ENCODE results near the gene EMILIN2.
"Not testable (repeated sequence)": the region's sequence is repeated elsewhere in the genome, so short reads cannot be mapped to it uniquely, and the experiment has no call there.

Gene EMILIN2

DNA sequence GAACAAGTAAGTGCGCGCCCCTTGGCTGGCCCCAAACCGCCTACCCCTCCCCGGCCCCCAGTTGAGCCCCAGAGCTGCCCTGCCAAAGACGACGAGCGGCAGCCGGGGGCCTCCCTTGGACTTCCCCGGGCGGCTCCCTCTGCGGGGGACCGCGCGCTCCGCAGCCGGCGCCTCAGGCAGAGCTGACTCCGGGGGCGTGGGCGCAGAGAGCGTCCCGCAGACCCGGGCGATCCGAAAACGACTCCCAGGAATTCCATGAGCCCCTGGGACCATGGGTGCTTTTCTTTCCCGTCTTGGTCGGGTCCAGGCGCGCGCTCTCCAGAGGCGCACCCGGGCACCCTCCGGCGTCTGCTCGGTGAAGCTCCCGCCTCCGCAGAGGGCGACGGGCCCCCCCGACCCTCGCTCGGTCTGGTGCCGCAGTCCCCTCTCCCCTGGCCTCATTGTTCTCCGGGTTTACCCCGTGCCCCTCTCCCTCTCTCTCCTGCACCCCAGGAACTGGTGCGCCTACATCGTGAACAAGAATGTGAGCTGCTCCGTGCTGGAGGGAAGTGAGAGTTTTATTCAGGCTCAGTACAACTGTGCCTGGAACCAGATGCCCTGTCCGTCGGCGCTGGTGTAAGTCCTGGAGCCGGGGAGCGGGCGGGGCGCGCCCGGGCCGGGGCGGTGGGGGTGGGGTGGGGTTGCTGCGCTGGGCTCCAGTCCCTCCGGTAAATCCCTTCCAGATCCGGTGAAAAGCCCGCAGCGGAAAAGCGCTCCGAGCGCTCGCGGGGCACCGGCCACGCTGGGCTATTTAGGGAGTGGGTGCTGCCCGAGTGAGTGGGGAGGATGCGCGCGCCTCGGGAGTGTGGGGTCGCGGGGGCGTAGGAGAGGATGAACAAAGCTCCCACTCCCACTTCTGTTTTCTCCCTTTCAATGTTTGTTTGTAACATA, 776 bp downstream of the EMILIN2 start:
- no peak for DNase-seq

DNA sequence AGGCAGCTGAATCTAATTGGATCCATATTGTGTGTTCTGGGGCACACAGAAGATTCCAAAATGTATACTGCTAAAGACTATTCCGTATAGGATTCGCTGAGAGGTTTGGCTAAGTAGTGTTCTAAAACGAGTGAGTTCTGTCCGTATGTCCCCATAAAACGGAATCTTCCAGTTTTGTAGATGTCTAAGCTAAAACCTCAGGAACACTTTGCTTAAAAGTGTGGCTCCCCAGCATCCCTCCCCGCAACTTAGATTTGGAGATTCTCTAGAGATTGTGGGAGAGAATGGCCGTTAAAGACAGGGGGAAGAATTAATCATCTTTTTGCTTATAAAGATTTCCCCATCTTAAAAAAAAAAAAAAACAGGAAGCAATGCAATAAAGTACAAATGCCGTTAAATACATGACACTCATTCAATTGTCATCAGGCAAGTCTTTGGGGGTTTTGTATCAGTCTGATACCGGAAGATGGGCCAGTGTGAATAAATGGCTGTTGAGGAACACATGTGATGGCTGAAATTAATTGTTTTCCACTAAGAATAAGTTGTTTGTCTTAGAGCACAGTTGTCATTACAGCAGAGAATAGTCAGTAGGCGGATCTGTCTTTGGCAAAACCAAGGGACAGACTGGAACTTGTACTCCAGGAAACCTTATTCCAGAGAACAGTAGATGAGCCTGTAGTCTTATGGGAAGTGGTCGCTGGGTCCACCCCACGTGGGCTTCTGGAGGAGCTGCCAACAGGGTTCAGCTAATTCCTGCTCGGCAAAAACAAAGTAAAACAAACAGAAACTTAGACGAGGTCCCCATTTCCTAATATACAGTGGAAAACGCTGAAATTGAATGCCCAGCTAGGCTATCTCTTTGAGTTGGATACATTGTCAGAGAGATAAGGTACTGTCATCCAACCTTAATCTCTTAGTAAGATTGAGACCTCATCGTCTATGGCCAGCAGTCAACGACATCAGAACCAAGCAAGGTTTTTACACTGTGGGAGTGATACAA, 1.7 kb downstream of the EMILIN2 start:
- DNase-seq = no peak

DNA sequence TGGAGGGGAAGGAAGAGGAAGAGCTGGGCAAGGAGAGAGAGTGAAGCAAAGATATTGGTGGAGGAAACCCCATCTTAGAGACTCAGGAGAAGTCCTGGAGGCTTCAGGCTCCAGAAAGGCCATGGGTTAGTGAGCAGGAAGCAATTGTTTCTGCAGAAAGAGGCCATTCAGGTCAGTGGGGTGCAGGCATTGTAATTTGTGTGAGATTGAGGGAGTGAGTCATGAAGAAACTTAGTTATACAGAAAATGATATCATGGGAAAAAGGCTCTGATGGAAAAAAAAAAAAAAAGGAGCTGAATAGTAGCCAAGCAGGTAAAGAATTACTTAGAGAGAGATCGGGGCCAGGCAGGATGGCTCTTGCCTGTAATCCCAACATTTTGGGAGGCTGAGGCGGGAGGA, 4.0 kb downstream of the EMILIN2 start:
- DNase-seq = no peak

GRCh38 chr18:2851771-2852170, 5.0 kb downstream of the EMILIN2 start:
- DNase-seq = no peak

DNA sequence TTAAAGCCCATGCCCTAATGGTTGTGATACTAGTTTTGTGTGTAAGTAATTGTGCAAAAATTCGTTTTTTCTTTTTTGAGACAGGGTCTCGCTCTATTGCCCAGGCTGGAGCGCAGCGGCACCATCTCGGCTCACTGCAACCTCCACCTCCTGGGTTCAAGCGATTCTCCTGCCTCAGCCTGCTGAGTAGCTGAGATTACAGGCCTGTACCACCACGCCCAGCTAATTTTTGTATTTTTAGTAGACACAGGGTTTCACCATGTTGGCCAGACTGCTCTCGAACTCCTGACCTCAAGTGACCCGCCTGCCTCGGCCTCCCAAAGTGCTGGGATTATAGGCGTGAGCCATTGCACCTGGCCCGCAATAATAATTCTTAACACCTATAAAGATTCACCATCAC, 5.7 kb downstream of the EMILIN2 start:
- not testable (repeated sequence) for DNase-seq

DNA sequence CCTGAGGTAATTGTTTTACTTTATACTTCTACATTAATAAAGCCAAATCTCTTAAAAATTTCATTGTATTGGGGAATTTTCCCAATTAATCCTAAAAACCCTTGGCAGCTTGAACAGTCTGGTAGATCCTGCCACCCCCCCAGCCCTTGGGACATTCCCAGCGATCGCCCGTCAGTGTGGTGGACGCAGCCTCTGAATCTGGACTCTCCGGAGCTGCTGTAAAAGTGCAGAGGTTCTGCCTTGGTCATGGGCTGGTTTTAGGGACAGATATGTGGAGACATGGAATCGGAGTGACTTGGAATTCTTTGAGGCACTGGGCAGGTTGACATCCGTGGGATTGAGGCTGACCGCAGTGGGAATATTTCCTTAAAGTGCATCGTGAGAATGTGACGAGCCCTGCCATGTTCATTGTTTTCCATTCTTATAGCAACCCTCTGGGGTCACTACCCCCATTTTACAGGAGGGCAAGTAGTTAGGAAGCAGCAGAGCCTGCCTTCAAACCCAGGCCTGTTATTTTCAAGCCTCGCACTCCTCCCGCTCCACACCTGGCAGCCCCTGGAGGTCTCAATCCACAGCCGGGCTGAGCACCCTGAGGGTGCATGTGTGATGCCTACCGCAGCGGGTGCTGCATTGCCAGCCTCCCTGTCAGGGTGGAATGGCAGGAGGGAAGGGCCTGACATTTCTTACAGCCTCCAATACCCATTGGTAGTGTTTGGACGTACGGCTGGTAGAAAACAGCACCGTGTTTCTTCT, 6.5 kb downstream of the EMILIN2 start:
- no peak for DNase-seq

GRCh38 chr18:2853926-2854664, 7.3 kb downstream of the EMILIN2 start:
- no peak for DNase-seq

- no peak for DNase-seq
Observed at GRCh38 chr18:2854875-2855274, 8.1 kb downstream of the EMILIN2 start.

- no peak for DNase-seq
Observed at GRCh38 chr18:2855560-2856350, 8.9 kb downstream of the EMILIN2 start.

GRCh38 chr18:2856547-2857170, 9.9 kb downstream of the EMILIN2 start:
- DNase-seq = no peak

DNA sequence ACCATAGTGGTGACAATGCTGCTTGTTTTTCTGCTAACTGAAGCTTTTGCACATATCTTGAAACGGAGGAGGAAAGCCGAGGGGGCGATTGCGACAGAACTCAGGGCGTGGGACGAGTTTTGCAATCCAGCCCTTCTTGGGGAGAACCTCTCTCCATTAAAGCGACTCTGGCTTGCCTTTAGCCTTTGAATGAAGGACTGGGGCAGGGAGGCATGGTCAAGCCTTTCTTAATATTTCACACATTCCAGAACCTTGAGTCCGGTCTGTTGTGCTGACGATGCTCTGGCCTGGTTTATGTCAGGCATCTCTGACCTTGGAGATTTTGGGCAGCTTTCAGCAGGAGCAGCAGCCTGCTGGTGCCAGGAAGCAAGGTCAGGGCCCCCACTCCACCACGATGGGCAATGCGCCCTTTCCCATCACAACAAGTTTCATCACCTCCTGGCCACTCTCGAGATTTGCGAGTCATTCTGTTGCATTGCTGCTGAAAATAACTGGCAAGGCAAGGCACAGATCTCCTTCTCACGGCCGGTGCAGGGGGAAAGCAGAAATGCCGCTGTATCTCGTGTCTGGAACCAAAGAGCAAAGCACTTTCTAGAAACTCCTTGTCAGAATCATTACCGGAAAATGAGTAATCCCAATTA, 10.8 kb downstream of the EMILIN2 start:
- DNase-seq = no peak

GRCh38 chr18:2860397-2860796, 13.6 kb downstream of the EMILIN2 start:
- not testable (repeated sequence) for DNase-seq

- DNase-seq = not testable (repeated sequence)
Observed at GRCh38 chr18:2863997-2864396, 17.2 kb downstream of the EMILIN2 start.

- not testable (repeated sequence) for DNase-seq
Observed at GRCh38 chr18:2866465-2866864, 19.7 kb downstream of the EMILIN2 start.

DNA sequence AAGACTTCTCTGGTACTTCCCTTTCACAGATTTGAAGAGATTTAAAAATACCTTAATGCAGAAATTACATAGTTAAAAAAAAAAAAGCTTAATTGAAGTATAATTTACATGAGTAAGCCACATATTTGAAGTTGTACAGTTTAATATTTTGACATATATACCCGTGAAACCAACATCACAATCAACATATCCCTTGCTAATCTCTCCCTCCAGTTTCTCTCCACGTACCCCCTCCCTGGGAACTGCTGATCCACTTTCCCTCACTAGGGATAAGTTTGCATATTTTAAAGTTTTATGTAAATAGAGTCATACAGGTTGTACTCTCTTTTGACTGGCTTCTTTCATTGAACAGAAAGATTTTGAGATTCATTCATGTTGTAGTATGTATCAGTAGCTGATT, 22.4 kb downstream of the EMILIN2 start:
- DNase-seq = no peak

GRCh38 chr18:2871111-2871720, 24.4 kb downstream of the EMILIN2 start:
- no peak for DNase-seq

DNA sequence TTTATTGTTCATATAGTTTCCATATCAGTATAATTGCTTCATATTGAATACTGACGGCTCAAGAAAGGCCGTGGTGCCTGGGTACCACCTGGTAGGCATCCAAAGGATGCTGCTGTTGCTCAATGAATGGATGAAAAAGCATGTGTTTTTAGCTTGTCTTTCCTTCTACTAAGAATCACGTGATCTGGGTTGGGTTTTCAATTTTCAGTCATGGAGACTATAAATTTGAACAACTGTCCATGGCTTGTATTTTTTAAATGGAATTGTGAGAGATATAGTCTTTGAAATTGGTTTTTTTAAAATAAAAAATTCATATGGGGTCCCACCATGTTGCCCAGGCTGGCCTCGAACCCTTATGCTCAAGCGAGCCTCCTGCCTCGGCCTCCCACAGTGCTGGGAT, 25.3 kb downstream of the EMILIN2 start:
- no peak for DNase-seq

GRCh38 chr18:2874765-2875164, 28.0 kb downstream of the EMILIN2 start:
- no peak for DNase-seq

- no peak for DNase-seq
Observed at GRCh38 chr18:2878656-2879330, 32.0 kb downstream of the EMILIN2 start.
